HepG2 (cell line): Measurements from ENCODE around the gene CLIC4.
"Not testable (repeated sequence)": the region's sequence is repeated elsewhere in the genome, so short reads cannot be mapped to it uniquely, and the experiment has no call there.

ENCODE experiments used
- AKNA ChIP-seq: sonication (generic); formaldehyde crosslinking; IDR thresholded peaks from 2 replicates; pipeline ENCODE4 v1.4.0; 2020; ENCODE audit warnings: missing genetic modification reagents, borderline replicate concordance
- ARNT ChIP-seq: fragments of 450-650 bp; IDR thresholded peaks from 2 replicates; pipeline ENCODE4 v1.6.1; 2017
- ATF2 ChIP-seq: sonication (generic); formaldehyde crosslinking; IDR thresholded peaks from 2 replicates; pipeline ENCODE4 v1.4.0; 2020; ENCODE audit warnings: missing genetic modification reagents
- CTCF ChIP-seq: sonication (generic); formaldehyde crosslinking; IDR thresholded peaks from 2 replicates; pipeline ENCODE4 v1.5.0; 2020; ENCODE audit warnings: mild to moderate bottlenecking, missing genetic modification reagents, moderate library complexity
- EZH2 ChIP-seq: conservative IDR thresholded peaks from 2 replicates; pipeline ENCODE4 v1.6.1; 2012; ENCODE audit warnings: mild to moderate bottlenecking, low read depth, low read length, moderate library complexity
- MTERF4 ChIP-seq: sonication (generic); formaldehyde crosslinking; IDR thresholded peaks from 2 replicates; pipeline ENCODE4 v1.8.0; 2023; ENCODE audit warnings: mild to moderate bottlenecking, missing genetic modification reagents
- NBN ChIP-seq: fragments of 450-650 bp; conservative IDR thresholded peaks from 2 replicates; pipeline ENCODE4 v1.6.1; 2017
- POLR2A ChIP-seq, 2 experiments: IDR thresholded peaks; 2 replicates each; pipeline ENCODE4 v1.6.1; 2011; ENCODE audit warnings: low read depth in 2 of 2, low read length in 2 of 2, mild to moderate bottlenecking in 1 of 2, moderate library complexity in 1 of 2; ENCODE audit not compliant: insufficient read depth in 1 of 2
- SRF ChIP-seq: IDR thresholded peaks from 2 replicates; pipeline ENCODE4 v1.6.1; 2011; ENCODE audit warnings: mild to moderate bottlenecking, low read depth, low read length, moderate library complexity
- TFE3 ChIP-seq: IDR thresholded peaks from 2 replicates; pipeline ENCODE4 v1.6.1; 2016
- ZNF577 ChIP-seq: sonication (generic); formaldehyde crosslinking; IDR thresholded peaks from 2 replicates; pipeline ENCODE4 v1.4.0; 2020; ENCODE audit warnings: mild to moderate bottlenecking, low read depth, missing genetic modification reagents, borderline replicate concordance

- not testable (repeated sequence) for TF ChIP-seq POLR2A (IDR thresholded peaks at IDR 0.05; ENCODE audit: insufficient read depth in 1 of 2, low read depth in 2 of 2, low read length in 2 of 2); TFE3 (CRISPR knock-in tag); SRF; CTCF; NBN; ARNT; ZNF577 (CRISPR knock-in tag); EZH2; ATF2; MTERF4 (CRISPR knock-in tag); AKNA (CRISPR knock-in tag)
Observed at GRCh38 chr1:24780626-24781025, 35.4 kb downstream of the CLIC4 start.
